GM12864 (cell line): Measurements from ENCODE around the gene ADAMTS14.
"Not testable (repeated sequence)": the region's sequence is repeated elsewhere in the genome, so short reads cannot be mapped to it uniquely, and the experiment has no call there.

Source experiments
- DNase-seq: peaks from one replicate; pipeline ENCODE4 v3.0.0-alpha.2; 2011; ENCODE audit warnings: low read depth
- H3K4me3 ChIP-seq: 2 replicates; pipeline ENCODE4 v1.5.1; 2011; ENCODE audit warnings: mild to moderate bottlenecking, low read depth, low read length, control low read depth
- TF ChIP-seq, protein P1 (sequence below): IDR thresholded peaks from 2 replicates; pipeline ENCODE4 v1.5.1; 2011; ENCODE audit warnings: low read depth, mild to moderate bottlenecking, moderate library complexity, low read length, control low read depth, inconsistent platforms; ENCODE audit errors: missing control alignments

ADAMTS14 gene

DNA sequence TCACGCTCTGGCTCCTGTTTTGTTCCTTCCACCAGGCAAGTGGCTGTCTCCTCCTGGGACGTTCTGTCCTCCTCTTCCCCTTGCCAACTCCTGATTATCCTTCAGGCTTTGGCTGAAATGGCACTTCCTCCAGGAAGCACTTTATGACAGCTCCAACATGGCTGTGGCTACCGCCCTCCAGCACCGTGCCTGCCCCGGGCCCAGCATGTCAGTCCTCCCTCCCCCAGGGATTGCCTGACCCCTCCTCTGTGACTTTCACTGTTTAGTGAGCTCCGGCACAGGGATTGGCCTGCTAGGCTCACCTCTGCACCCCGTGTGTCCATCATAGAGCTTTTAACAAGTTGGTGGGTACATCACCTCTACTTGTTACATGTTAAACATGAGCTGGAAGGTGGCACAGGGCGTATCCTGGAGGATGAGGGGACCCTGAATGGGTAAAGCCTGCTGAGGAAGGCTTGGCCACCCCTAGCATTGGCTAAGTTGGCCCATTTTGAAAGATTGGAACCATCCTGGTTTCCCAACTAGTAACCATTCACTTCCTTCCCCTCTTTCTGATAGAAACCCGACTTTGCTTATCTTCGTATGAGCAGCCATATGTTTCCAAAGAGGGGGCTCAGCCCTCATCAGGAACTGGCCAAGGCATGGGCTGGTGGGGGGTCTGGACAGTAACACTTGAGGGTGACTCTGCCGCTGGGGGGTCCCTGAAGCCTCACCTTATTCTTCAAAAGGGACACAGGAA lies 10.5 kb upstream of the ADAMTS14 start:
- no peak overlapping the region for H3K4me3 ChIP-seq
- TF ChIP-seq, protein P1, sequence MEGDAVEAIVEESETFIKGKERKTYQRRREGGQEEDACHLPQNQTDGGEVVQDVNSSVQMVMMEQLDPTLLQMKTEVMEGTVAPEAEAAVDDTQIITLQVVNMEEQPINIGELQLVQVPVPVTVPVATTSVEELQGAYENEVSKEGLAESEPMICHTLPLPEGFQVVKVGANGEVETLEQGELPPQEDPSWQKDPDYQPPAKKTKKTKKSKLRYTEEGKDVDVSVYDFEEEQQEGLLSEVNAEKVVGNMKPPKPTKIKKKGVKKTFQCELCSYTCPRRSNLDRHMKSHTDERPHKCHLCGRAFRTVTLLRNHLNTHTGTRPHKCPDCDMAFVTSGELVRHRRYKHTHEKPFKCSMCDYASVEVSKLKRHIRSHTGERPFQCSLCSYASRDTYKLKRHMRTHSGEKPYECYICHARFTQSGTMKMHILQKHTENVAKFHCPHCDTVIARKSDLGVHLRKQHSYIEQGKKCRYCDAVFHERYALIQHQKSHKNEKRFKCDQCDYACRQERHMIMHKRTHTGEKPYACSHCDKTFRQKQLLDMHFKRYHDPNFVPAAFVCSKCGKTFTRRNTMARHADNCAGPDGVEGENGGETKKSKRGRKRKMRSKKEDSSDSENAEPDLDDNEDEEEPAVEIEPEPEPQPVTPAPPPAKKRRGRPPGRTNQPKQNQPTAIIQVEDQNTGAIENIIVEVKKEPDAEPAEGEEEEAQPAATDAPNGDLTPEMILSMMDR, result no peak
- no peak for DNase-seq

DNA sequence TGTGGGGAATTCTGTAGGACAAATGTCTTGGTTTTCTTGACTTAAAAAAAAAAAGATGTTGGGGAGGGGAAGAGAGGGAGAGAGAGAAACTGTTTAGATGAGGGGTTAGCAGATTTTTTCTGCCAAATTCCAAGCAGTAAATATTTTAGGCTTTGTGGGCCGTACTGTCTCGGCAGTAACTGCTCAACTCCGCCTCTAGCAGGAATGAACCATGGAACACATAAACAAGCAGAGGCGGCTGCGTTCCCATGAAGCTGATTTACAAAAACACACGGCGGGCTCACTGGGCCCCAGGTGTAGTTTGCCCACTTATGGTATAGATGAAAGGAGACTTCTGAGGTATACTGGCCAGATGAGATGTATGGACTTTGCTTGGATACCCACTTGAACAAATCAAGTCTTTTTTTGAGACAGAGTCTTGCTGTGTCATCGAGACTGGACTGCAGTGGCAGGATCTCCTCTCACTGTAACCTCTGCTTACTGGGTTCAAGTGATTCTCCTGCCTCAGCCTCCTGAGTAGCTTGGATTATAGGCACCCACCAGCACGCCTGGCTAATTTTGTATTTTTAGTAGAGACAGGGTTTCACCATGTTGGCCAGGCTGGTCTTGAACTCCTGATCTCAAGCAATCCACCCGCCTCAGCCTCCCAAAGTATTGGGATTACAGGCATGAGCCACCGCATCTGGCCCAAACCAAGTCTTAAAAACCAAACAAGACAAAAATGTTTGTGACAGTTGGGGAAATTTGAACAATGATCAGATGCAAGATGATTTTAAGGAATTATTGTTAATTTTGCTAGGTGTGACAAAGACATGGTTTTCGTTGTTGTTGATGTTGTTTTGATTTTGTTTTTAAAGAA lies 9.7 kb upstream of the ADAMTS14 start:
- TF ChIP-seq, protein P1, result no peak
- DNase-seq, result no peak
- H3K4me3 ChIP-seq, result no peak overlapping the region

DNA sequence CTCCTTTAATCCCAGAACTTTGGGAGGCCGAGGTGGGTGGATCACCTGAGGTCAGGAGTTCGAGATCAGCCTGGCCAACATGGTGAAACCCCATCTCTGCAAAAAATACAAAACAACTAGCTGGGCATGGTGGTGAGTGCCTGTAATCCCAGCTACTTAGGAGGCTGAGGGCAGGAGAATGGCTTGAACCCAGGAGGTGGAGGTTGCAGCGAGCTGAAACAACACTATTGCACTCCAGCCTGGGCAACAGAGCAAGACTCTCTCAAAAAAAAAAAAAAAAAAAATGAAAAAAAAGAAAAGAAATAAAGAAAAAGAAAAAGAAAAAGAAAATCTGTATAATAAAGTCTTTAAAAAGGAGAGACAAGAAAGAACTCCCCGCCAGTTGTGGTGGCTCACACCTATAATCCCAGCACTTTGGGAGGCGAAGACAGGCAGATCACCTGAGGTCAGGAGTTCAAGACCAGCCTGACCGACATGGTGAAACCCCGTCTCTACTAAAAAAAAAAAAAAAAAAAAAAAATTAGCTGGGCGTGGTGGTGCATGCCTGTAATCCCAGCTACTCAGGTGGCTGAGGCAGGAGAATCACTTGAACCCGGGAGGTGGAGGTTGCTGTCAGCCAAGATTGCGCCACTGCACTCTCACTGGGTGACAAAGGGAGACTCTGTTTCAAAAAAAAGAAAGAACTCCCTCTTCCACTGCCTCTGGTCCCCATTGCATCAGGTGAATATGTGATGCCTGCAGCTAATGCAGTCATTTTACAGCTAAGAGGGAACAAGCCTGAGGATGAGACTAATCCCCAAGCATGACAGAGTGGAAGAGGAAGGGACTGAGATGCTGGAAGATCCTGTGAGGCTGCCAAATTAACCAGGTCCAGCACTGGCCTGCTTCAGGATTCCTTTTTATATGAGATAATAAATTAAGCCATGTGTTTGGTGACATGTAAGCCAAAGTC lies 8.6 kb upstream of the ADAMTS14 start:
- not testable (repeated sequence) for H3K4me3 ChIP-seq, DNase-seq

DNA sequence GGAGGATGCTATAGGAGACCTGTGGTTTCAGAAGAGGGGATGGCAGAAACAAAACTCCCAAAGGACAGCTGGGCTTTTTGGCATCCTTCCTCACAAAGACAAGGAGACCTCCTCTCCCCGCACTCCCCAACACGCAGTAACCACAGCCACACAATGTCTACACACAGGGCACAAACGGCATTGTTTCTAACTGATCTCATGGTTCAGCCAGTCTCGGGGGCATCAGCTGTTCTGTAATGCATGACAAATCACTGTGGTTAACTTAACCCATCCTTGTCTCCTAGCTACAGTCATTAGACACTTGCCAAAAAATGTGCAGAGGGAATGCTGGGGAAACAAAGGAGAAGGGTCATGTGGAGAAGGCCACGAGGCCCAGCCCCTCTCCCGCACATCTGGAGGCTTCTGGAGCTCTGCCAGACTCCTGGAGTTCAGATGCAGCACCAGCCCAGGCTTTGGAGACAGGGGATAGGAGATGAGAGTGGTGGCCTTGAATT lies 7.6 kb upstream of the ADAMTS14 start:
- no peak for DNase-seq
- TF ChIP-seq, protein P1, result no peak
- no peak overlapping the region for H3K4me3 ChIP-seq

DNA sequence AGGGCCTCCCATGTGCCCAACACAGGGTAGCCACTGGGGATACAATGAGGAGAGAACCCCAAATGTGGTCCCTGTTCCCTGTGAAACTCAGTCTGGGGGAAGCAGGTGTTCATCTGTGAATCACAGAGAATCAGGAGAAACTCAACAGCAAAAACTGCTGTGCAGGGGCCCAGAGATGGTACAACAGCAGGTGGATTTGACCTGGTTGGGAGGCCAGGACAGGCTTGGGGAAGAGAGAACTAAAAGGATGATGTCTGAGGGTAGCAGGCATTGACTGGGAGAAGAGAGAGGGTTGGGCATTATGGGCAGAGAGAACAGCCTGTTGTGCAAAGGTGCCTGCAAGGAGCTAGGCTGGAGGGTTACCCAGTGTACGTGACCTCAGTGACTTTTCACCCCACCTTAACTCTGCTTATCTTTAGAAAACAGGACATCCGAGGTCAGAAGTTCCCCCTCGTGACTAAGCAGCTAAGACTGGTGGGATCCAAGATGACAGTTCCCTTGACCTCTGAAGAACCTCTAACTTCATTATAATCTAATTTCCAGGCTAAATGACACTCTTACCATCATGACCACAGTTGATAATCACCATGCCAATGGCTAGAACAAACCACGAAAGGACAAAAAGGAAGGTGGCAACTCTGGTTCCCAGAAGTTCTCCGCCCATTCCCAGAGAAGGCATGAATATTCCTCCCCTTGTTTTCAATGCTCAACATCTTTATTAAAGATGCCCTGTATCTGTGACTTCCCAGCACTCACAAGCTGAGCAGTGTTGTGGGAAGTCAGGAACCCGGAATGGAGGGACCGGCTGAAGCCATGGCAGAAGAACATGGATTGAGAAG lies 5.1 kb upstream of the ADAMTS14 start:
- TF ChIP-seq, protein P1, result no peak
- no peak for DNase-seq
- H3K4me3 ChIP-seq, result no peak overlapping the region

DNA sequence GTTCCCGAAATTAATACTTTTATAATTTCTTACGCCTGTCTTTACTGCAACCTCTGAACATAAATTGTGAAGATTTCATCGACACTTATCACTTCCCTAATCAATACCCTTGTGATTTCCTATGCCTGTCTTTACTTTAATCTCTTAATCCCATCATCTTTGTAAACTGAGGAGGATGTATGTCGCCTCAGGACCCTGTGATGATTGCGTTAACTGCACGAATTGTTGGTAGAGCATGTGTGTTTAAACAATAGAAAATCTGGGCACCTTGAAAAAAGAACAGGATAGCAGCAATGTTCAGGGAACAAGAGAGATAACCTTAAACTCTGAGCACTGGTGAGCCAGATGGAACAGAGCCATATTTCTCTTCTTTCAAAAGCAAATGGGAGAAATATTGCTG lies 4.5 kb upstream of the ADAMTS14 start:
- H3K4me3 ChIP-seq, DNase-seq: not testable (repeated sequence)

DNA sequence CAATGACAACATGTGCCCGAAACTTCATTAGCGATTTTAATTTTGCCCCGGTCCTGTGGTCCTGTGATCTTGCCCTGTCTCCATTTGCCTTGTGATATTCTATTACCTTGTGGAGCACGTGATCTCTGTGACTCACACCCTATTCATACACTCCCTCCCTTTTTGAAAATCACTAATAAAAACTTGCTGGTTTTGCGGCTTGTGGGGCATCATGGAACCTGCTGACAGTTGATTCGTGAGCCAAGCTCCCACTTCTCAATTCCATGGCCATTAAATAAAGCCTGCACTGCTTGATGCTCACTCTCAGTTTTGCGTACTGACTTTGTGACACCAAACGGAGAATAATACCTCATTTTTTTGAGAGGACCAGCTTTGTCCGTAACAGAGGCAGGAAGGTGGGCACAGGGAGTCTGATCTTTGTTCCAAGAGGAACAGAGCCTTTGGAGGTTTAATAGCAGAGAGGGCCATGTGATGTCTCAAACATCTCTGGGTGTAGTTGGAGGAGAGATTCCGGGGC lies 3.8 kb upstream of the ADAMTS14 start:
- no peak for DNase-seq
- no peak overlapping the region for H3K4me3 ChIP-seq
- TF ChIP-seq, protein P1, result no peak
